HepG2 (cell line): Measurements from ENCODE around the gene B4GALT7. TPM values are rescaled to one million over a fixed set of nuclear protein-coding genes. Genes with fewer than 3 reads are reported as not detected.

Source experiments
- ATAC-seq: fragments of 200-7000 bp; cut with Tn5 transposase; 3 replicates; pipeline ENCODE4 v1.9.1; 2020; ENCODE audit warnings: mild to moderate bottlenecking, moderate library complexity
- BruUV-seq: library from RNA; stranded (reverse); fragments of 400-500 nt; replicated peaks from 2 replicates; lab custom pipeline; 2021; lab: Mats Ljungman, UMichigan
- CTCF ChIA-PET: fragments of 300-600 bp; formaldehyde crosslinking; extraction: SDS; loops from one replicate; lab custom pipeline; 2021; ENCODE audit warnings: low total read pairs, inconsistent platforms, low intra/inter-chr PET ratio; lab: Yijun Ruan, JAX
- POLR2A ChIA-PET: fragments of 350-600 bp; sonication (Branson Sonifier 250); formaldehyde crosslinking; loops from one replicate; lab custom pipeline; 2020; ENCODE audit warnings: antibody characterized with exemption, inconsistent platforms; lab: Yijun Ruan, JAX
- DNase-seq: peaks from one replicate; pipeline ENCODE4 v3.0.0-alpha.2; 2015; ENCODE audit warnings: low spot score
- FAIRE-seq: peaks from 3 replicates; lab custom pipeline; 2011; peaks lifted over from hg19 to GRCh38; lab: Jason Lieb, UNC
- H2AFZ ChIP-seq: one replicate; pipeline ENCODE4 v1.6.1; 2011; ENCODE audit warnings: low read length, inconsistent platforms
- H3K27ac ChIP-seq: fragments of 300-600 bp; 3 replicates; pipeline ENCODE4 v1.8.0; 2011; ENCODE audit warnings: mixed run types, mild to moderate bottlenecking, mixed read lengths, low read length, inconsistent platforms; ENCODE audit not compliant: insufficient read depth; ENCODE audit errors: extremely low read length
- H3K27me3 ChIP-seq, 2 experiments: fragments of 200-600 bp in 1 of 2; 2 replicates in 1 of 2; 3 replicates in 1 of 2; pipeline versions ENCODE4 v1.6.0 to v1.8.0; 2011; ENCODE audit warnings: low read length in 2 of 2, mild to moderate bottlenecking in 2 of 2, moderate library complexity in 2 of 2, inconsistent platforms in 1 of 2; ENCODE audit not compliant: insufficient read depth in 2 of 2, control insufficient read depth in 1 of 2
- H3K36me3 ChIP-seq, 2 experiments: fragments of 200-600 bp in 1 of 2; replicated peaks in 1 of 2; 2 replicates in 1 of 2; 3 replicates in 1 of 2; pipeline versions ENCODE4 v1.5.1 to v1.8.0; 2011; ENCODE audit warnings: low read length in 2 of 2, inconsistent platforms in 1 of 2; ENCODE audit not compliant: insufficient read depth in 2 of 2, control insufficient read depth in 1 of 2
- H3K4me1 ChIP-seq: 2 replicates; pipeline ENCODE4 v1.5.1; 2012; ENCODE audit warnings: low read length, inconsistent platforms; ENCODE audit not compliant: insufficient read depth
- H3K4me2 ChIP-seq: 2 replicates; pipeline ENCODE4 v1.6.0; 2011; ENCODE audit warnings: low read depth, low read length, inconsistent platforms
- H3K4me3 ChIP-seq, 3 experiments: fragments of 200-600 bp in 1 of 3; sonication (generic), shearing (Covaris generic) in 1 of 3; replicated peaks in 1 of 3; 2 replicates each; pipeline ENCODE4 v1.5.1; 2011 to 2016; ENCODE audit warnings: low read length in 3 of 3, inconsistent platforms in 2 of 3, low read depth in 2 of 3, mild to moderate bottlenecking in 2 of 3, control low read depth in 1 of 3, mixed read lengths in 1 of 3; ENCODE audit not compliant: insufficient read depth in 1 of 3
- H3K79me2 ChIP-seq: one replicate; pipeline ENCODE4 v1.6.1; 2011; ENCODE audit warnings: low read length, inconsistent platforms; ENCODE audit not compliant: insufficient read depth
- H3K9ac ChIP-seq: 2 replicates; pipeline ENCODE4 v1.6.0; 2011; ENCODE audit warnings: mild to moderate bottlenecking, low read depth, low read length, inconsistent platforms; ENCODE audit not compliant: insufficient read depth
- H3K9me3 ChIP-seq: 2 replicates; pipeline ENCODE4 v1.5.1; 2012; ENCODE audit warnings: mild to moderate bottlenecking, low read length
- H4K20me1 ChIP-seq: 2 replicates; pipeline ENCODE4 v1.6.0; 2011; ENCODE audit warnings: inconsistent platforms, mild to moderate bottlenecking, low read length, moderate library complexity; ENCODE audit not compliant: insufficient read depth
- AKAP8 ChIP-seq: sonication (generic); formaldehyde crosslinking; IDR thresholded peaks from 2 replicates; pipeline ENCODE4 v1.5.1; 2020; ENCODE audit warnings: mild to moderate bottlenecking, missing genetic modification reagents
- ARID4A ChIP-seq: sonication (generic); formaldehyde crosslinking; IDR thresholded peaks from 2 replicates; pipeline ENCODE4 v1.5.0; 2020; ENCODE audit warnings: mild to moderate bottlenecking, missing genetic modification reagents, borderline replicate concordance
- ETV6 ChIP-seq: sonication (generic); formaldehyde crosslinking; conservative IDR thresholded peaks from 2 replicates; pipeline ENCODE4 v1.4.0; 2020; ENCODE audit warnings: missing genetic modification reagents
- FOXK1 ChIP-seq: sonication (generic); formaldehyde crosslinking; IDR thresholded peaks from 2 replicates; pipeline ENCODE4 v1.4.0; 2020; ENCODE audit warnings: low read depth, missing genetic modification reagents, borderline replicate concordance
- IRF9 ChIP-seq: sonication (generic); formaldehyde crosslinking; IDR thresholded peaks from 2 replicates; pipeline ENCODE4 v1.8.0; 2022; ENCODE audit warnings: missing genetic modification reagents, mild to moderate bottlenecking, borderline replicate concordance
- LRRFIP1 ChIP-seq: sonication (generic); formaldehyde crosslinking; conservative IDR thresholded peaks from 2 replicates; pipeline ENCODE4 v1.4.0; 2020; ENCODE audit warnings: missing genetic modification reagents
- SIX1 ChIP-seq: sonication (generic); formaldehyde crosslinking; IDR thresholded peaks from 2 replicates; pipeline ENCODE4 v1.4.0; 2020; ENCODE audit warnings: missing genetic modification reagents, borderline replicate concordance
- ZBTB25 ChIP-seq: IDR thresholded peaks from 2 replicates; pipeline ENCODE4 v1.6.1; 2018; ENCODE audit warnings: missing genetic modification reagents
- ZNF280B ChIP-seq: sonication (generic); formaldehyde crosslinking; IDR thresholded peaks from 2 replicates; pipeline ENCODE4 v1.5.0; 2020; ENCODE audit warnings: missing genetic modification reagents, mild to moderate bottlenecking, borderline replicate concordance
- ZNF317 ChIP-seq: sonication (generic); formaldehyde crosslinking; IDR thresholded peaks from 2 replicates; pipeline ENCODE4 v1.5.0; 2020; ENCODE audit warnings: mild to moderate bottlenecking, missing genetic modification reagents
- ZNF784 ChIP-seq: sonication (generic); formaldehyde crosslinking; IDR thresholded peaks from 2 replicates; pipeline ENCODE4 v1.5.1; 2020; ENCODE audit warnings: missing genetic modification reagents, mild to moderate bottlenecking, borderline replicate concordance
- WGBS: methylation state at CpG from one replicate; pipeline ENCODE4 v1.1.6; 2017; ENCODE audit warnings: low lambda C conversion rate; 5-methylcytosine and 5-hydroxymethylcytosine counted together
- in situ Hi-C: cut with HindIII; loops from 2 replicates; pipeline ENCODE4 v1.10.0; 2017; ENCODE audit warnings: low pct_unique_long_range_greater_than_20kb; ENCODE audit not compliant: extremely low pct_ligation_motif_present
- intact Hi-C: fragments of 100-400 bp; cut with micrococcal nuclease; formaldehyde crosslinking; loops from one replicate; pipeline ENCODE4 v1.10.0; 2022; ENCODE audit not compliant: unreplicated experiment
- polyA plus RNA-seq, 8 experiments: library from polyadenylated mRNA; depleted of rRNA in 3 of 8; stranded (reverse) in 7 of 8; unstranded in 1 of 8; fragments of >200 nt; fragmentation: Illumina TruSeq in 4 of 8; extraction: Trizol in 4 of 8; gene quantifications; 2 replicates each; pipeline versions ENCODE4 v1.2.1 to v1.2.3, GENCODE V29; 2011 to 2016; ENCODE audit warnings: low read depth in 4 of 8, missing spikeins in 1 of 8, mixed read lengths in 1 of 8; ENCODE audit not compliant: insufficient read depth in 1 of 8
- total RNA-seq, 5 experiments: library from RNA; depleted of rRNA; stranded (reverse); fragments of >200 nt; fragmentation: Illumina TruSeq; extraction: Trizol; gene quantifications; 2 replicates each; pipeline ENCODE4 v1.2.3, GENCODE V29; 2016; ENCODE audit warnings: low read depth in 1 of 5

B4GALT7 gene
- total and polyA plus RNA-seq, 2 of the 13 experiments (the other 11 are each of a cell fraction or from before 2014, with no cell fraction given), result 16.4 to 20.5 TPM

GRCh38 chr5:177595991-177596774, 3.7 kb upstream of the B4GALT7 start:
- Histone ChIP-seq H3K9me3 (no peaks in the 10 kb centered on the region), H3K36me3 (peaks cover 24 to 34% of the 10 kb centered on the region in 2 experiments), H3K27ac (no peak overlapping the region), H3K4me1 (peaks cover 38% of the 10 kb centered on the region), H3K79me2 (peaks cover 25% of the 10 kb centered on the region), H4K20me1 (no peaks in the 10 kb centered on the region), H3K9ac (no peak overlapping the region), H3K4me3 (no peak overlapping the region), H2AFZ (no peak overlapping the region), H3K4me2 (no peak overlapping the region), H3K27me3 (no peaks in the 10 kb centered on the region; a peak in 1 of 5 replicates)
- POLR2A ChIA-PET, result no interaction called here
- ATAC-seq (no peak), DNase-seq (no peak), FAIRE-seq (no peak)
- in situ Hi-C loops (no loop called here), intact Hi-C loops (no loop called here)
- WGBS, result 90% methylated on average over 2 of the region's 2 CpGs
- CTCF ChIA-PET, result no interaction called here
- no TSS peak for BruUV-seq
- TF ChIP-seq SIX1 (CRISPR knock-in tag) (no peak), ZNF784 (no peak), ZNF317 (no peak), ETV6 (CRISPR knock-in tag) (no peak), ZNF280B (CRISPR knock-in tag) (no peak), FOXK1 (CRISPR knock-in tag) (no peak), AKAP8 (CRISPR knock-in tag) (no peak), LRRFIP1 (no peak), ARID4A (CRISPR knock-in tag) (no peak), IRF9 (CRISPR knock-in tag) (no peak), ZBTB25 (CRISPR knock-in tag) (no peak)
